Keratinocyte (primary cell): ENCODE results near the gene NCOR1. TPM values are rescaled to one million over a fixed set of nuclear protein-coding genes. Genes with fewer than 3 reads are reported as not detected.
"Not testable (repeated sequence)": the region's sequence is repeated elsewhere in the genome, so short reads cannot be mapped to it uniquely, and the experiment has no call there.

ENCODE experiments used
- DNase-seq: peaks from one replicate; pipeline ENCODE4 v3.0.0-alpha.2; 2011; ENCODE audit warnings: low read depth, missing footprints, low spot score
- FAIRE-seq: peaks from 2 replicates; lab custom pipeline; 2011; peaks lifted over from hg19 to GRCh38; lab: Jason Lieb, UNC
- H2AFZ ChIP-seq: 2 replicates; pipeline ENCODE4 v1.6.0; 2012; ENCODE audit warnings: low read length, control low read depth, inconsistent platforms; ENCODE audit not compliant: control insufficient read depth
- H3K27ac ChIP-seq: 2 replicates; pipeline ENCODE4 v1.5.1; 2011; ENCODE audit warnings: low read length; ENCODE audit not compliant: control insufficient read depth, insufficient read depth
- H3K27me3 ChIP-seq: 3 replicates; pipeline ENCODE4 v1.6.0; 2011; ENCODE audit warnings: low read length; ENCODE audit not compliant: control insufficient read depth, insufficient read depth; ENCODE audit errors: extremely low read depth
- H3K36me3 ChIP-seq, 2 experiments: 2 replicates in 1 of 2; 3 replicates in 1 of 2; pipeline ENCODE4 v1.5.1; 2011; ENCODE audit warnings: low read length in 2 of 2, mild to moderate bottlenecking in 1 of 2; ENCODE audit not compliant: control insufficient read depth in 2 of 2, insufficient read depth in 2 of 2; ENCODE audit errors: extremely low read depth in 1 of 2
- H3K4me1 ChIP-seq: 3 replicates; pipeline ENCODE4 v1.5.1; 2011; ENCODE audit warnings: low read length; ENCODE audit not compliant: control insufficient read depth, insufficient read depth; ENCODE audit errors: extremely low read depth
- H3K4me2 ChIP-seq: 3 replicates; pipeline ENCODE4 v1.6.0; 2011; ENCODE audit warnings: low read depth, low read length; ENCODE audit not compliant: control insufficient read depth, insufficient read depth; ENCODE audit errors: extremely low read depth
- H3K4me3 ChIP-seq, 3 experiments: fragments of 200-600 bp in 1 of 3; sonication (generic) in 1 of 3; 2 replicates in 2 of 3; 3 replicates in 1 of 3; pipeline ENCODE4 v1.5.1; 2011 to 2016; ENCODE audit warnings: low read length in 3 of 3, mild to moderate bottlenecking in 3 of 3, control low read depth in 2 of 3, inconsistent platforms in 1 of 3, low read depth in 1 of 3, mixed read lengths in 1 of 3, mixed run types in 1 of 3, moderate library complexity in 1 of 3; ENCODE audit not compliant: control insufficient read depth in 2 of 3, insufficient read depth in 2 of 3; ENCODE audit errors: extremely low read depth in 1 of 3
- H3K79me2 ChIP-seq: 2 replicates; pipeline ENCODE4 v1.6.0; 2012; ENCODE audit warnings: low read length; ENCODE audit not compliant: control insufficient read depth, insufficient read depth
- H3K9ac ChIP-seq: 3 replicates; pipeline ENCODE4 v1.6.0; 2011; ENCODE audit warnings: low read length; ENCODE audit not compliant: control insufficient read depth, insufficient read depth; ENCODE audit errors: extremely low read depth
- H3K9me1 ChIP-seq: 3 replicates; pipeline ENCODE4 v1.6.0; 2011; ENCODE audit warnings: low read length; ENCODE audit not compliant: control insufficient read depth, insufficient read depth; ENCODE audit errors: extremely low read depth
- H3K9me3 ChIP-seq: 2 replicates; pipeline ENCODE4 v1.5.1; 2012; ENCODE audit warnings: low read depth, low read length; ENCODE audit not compliant: control insufficient read depth
- H4K20me1 ChIP-seq: 3 replicates; pipeline ENCODE4 v1.6.0; 2011; ENCODE audit warnings: low read length; ENCODE audit not compliant: control insufficient read depth, insufficient read depth; ENCODE audit errors: extremely low read depth
- EZH2 ChIP-seq: IDR thresholded peaks from one replicate; pipeline ENCODE4 v1.6.1; 2012; ENCODE audit warnings: inconsistent platforms, mild to moderate bottlenecking, low read length, moderate library complexity
- dilution Hi-C: fragments of 300-500 bp; cut with MboI; formaldehyde crosslinking; loops from one replicate; pipeline ENCODE4 v1.7.0; 2020; ENCODE audit warnings: low sequenced_read_pairs; ENCODE audit not compliant: extremely low pct_ligation_motif_present
- polyA plus RNA-seq, 5 experiments: library from polyadenylated mRNA; depleted of rRNA in 3 of 5; stranded (reverse) in 3 of 5; stranded (forward) in 1 of 5; unstranded in 1 of 5; fragments of >200 nt; gene quantifications; 1 replicate in 1 of 5; 2 replicates in 3 of 5; 3 replicates in 1 of 5; pipeline versions ENCODE4 v1.2.1 to v1.2.3, GENCODE V29; 2011 to 2012; ENCODE audit warnings: missing spikeins in 2 of 5, low read depth in 1 of 5, low replicate concordance in 1 of 5
- TF ChIP-seq, protein P1 (sequence below), 3 experiments: IDR thresholded peaks in 1 of 3; conservative IDR thresholded peaks in 1 of 3; optimal IDR thresholded peaks in 1 of 3; 2 replicates in 2 of 3; 3 replicates in 1 of 3; pipeline versions ENCODE3 to v1.5.1; 2011; ENCODE audit warnings: low read length in 3 of 3, mild to moderate bottlenecking in 3 of 3, moderate library complexity in 2 of 3, control low read depth in 1 of 3, inconsistent platforms in 1 of 3; ENCODE audit not compliant: insufficient read depth in 2 of 3; ENCODE audit errors: extremely low read depth in 1 of 3

The NCOR1 gene
- polyA plus RNA-seq, 1 donor (not counting 4 experiments of a cell fraction or from before 2014, with no cell fraction given) = 59.8 TPM

DNA sequence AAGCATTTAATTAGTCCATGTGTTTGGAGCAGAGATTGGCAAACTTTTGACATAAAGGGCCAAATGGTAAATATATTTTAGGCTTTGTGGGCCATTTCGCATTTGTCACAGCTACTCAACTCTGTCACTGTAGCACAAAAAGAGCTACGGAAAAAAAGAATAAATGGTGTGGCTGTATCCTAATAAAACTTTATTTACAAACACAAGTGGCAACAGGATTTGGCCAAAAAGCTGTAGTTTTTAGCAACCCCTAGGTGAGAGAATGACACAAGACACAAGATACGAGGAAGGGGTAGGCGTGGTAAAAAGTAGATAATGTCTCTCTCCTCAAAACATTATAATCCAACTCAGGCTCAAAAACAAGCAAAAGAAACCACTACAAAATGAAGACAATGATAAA lies 149.2 kb downstream of the NCOR1 start:
- no peak overlapping the region for H3K27ac ChIP-seq
- DNase-seq = no peak
- no peak for FAIRE-seq
- no peaks in the 10 kb centered on the region for H3K27me3 ChIP-seq
- no peaks in the 10 kb centered on the region for H3K79me2 ChIP-seq
- H3K36me3 ChIP-seq = peaks cover 21 to 34% of the 10 kb centered on the region in 2 experiments
- no peak overlapping the region for H3K9ac ChIP-seq
- no peaks in the 10 kb centered on the region for H4K20me1 ChIP-seq
- H3K4me2 ChIP-seq = no peak overlapping the region
- H3K4me1 ChIP-seq = no peaks in the 10 kb centered on the region
- dilution Hi-C loops = no loop called here
- no peaks in the 10 kb centered on the region for H3K9me3 ChIP-seq
- H3K9me1 ChIP-seq = no peaks in the 10 kb centered on the region
- no peak overlapping the region for H3K4me3 ChIP-seq
- no peak overlapping the region for H2AFZ ChIP-seq
- TF ChIP-seq, protein P1, sequence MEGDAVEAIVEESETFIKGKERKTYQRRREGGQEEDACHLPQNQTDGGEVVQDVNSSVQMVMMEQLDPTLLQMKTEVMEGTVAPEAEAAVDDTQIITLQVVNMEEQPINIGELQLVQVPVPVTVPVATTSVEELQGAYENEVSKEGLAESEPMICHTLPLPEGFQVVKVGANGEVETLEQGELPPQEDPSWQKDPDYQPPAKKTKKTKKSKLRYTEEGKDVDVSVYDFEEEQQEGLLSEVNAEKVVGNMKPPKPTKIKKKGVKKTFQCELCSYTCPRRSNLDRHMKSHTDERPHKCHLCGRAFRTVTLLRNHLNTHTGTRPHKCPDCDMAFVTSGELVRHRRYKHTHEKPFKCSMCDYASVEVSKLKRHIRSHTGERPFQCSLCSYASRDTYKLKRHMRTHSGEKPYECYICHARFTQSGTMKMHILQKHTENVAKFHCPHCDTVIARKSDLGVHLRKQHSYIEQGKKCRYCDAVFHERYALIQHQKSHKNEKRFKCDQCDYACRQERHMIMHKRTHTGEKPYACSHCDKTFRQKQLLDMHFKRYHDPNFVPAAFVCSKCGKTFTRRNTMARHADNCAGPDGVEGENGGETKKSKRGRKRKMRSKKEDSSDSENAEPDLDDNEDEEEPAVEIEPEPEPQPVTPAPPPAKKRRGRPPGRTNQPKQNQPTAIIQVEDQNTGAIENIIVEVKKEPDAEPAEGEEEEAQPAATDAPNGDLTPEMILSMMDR (optimal IDR thresholded peaks at IDR 0.05 in 1 of 3, IDR thresholded peaks at IDR 0.05 in 1 of 3, conservative IDR thresholded peaks at IDR 0.05 in 1 of 3; ENCODE audit: extremely low read depth in 1 of 3, insufficient read depth in 2 of 3, low read length in 3 of 3) = no peak
- no peak for TF ChIP-seq EZH2

DNA sequence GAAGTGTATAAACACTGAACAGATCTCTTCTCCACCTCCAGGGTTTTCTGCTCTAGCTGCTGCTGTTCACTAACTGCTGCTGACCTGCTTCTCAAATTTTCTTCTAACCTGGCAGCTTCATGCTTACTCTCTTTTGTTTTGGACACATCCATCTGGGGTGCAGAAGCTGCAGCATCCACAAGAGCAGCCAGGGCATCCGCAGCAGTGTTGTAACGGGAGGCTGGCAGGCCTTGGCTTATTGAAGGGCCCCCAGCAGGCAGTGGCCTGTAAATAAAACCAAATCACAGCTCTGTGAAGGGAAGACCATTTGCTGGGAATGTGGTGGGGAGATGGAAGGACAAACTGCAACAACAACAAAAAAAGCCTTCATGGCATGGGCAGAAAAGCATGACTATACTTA lies 153.7 kb downstream of the NCOR1 start:
- Histone ChIP-seq H3K9ac (no peak overlapping the region), H3K27me3 (no peaks in the 10 kb centered on the region), H3K36me3 (peaks cover 20 to 31% of the 10 kb centered on the region in 2 experiments), H4K20me1 (no peaks in the 10 kb centered on the region), H3K4me2 (no peak overlapping the region), H3K79me2 (no peaks in the 10 kb centered on the region), H3K4me1 (no peaks in the 10 kb centered on the region), H3K27ac (no peak overlapping the region), H3K4me3 (no peak overlapping the region), H3K9me1 (no peaks in the 10 kb centered on the region), H2AFZ (no peak overlapping the region), H3K9me3 (no peaks in the 10 kb centered on the region)
- no peak for FAIRE-seq
- DNase-seq = no peak
- dilution Hi-C loops = no loop called here
- TF ChIP-seq, protein P1 (optimal IDR thresholded peaks at IDR 0.05 in 1 of 3, IDR thresholded peaks at IDR 0.05 in 1 of 3, conservative IDR thresholded peaks at IDR 0.05 in 1 of 3; ENCODE audit: extremely low read depth in 1 of 3, insufficient read depth in 2 of 3, low read length in 3 of 3) = no peak
- no peak for TF ChIP-seq EZH2

DNA sequence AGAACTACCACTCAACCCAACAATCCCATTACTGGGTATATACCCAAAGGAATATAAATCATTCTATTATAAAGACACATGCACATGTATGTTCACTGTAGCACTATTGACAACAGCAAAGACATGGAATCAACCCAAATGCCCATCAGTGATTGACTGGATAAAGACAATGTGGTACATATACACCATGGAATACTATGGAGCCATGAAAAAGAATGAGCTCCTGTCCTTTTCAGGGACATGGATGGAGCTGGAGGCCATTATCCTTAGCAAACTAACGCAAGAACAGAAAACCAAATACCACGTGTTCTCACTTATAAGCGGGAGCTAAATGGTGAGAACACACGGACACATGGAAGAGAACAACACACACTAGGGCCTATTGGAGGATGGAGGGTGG lies 160.2 kb downstream of the NCOR1 start:
- dilution Hi-C loops, H3K27ac ChIP-seq, H3K9me1 ChIP-seq, H3K9me3 ChIP-seq, H4K20me1 ChIP-seq, H3K79me2 ChIP-seq, DNase-seq, H3K9ac ChIP-seq, FAIRE-seq, H3K27me3 ChIP-seq, H3K4me3 ChIP-seq, H3K4me1 ChIP-seq, H3K4me2 ChIP-seq, H3K36me3 ChIP-seq, H2AFZ ChIP-seq: not testable (repeated sequence)
